Measurements from ENCODE around the gene SPATA19. TPM values are rescaled to one million over a fixed set of nuclear protein-coding genes. Genes with fewer than 3 reads are reported as not detected.

SPATA19 gene, protein sequence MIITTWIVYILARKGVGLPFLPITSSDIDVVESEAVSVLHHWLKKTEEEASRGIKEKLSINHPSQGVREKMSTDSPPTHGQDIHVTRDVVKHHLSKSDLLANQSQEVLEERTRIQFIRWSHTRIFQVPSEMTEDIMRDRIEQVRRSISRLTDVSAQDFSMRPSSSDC
- polyA plus RNA-seq (2012; ENCODE audit: insufficient read length, low read depth) = not detected

DNA sequence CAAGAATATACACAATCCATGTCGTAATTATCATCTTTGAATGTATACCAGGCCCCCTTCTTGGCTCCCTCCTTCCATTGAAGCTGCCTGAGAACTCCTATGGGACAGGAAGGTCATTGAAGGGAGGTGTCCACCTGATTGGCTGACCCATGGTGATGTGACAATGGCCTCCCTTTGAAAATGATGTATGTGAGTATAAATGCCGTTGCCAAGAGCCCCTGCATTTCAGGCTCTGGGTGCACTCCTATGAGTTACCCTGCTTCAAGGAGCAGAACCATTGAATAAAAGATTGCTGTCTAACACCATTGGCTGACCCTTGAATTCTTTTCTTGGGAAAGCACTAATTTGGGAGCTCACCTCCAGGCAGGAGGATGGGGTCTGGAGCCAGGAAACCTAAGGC, at the start of gene SPATA19:
Gene SPATA19 (minus strand): TSS at position 101 of the 400 bp plus-strand sequence. CDS start 67 bp downstream, at position 34.
- TF ChIP-seq FOXP2 (optimal IDR thresholded peaks at IDR 0.05; ENCODE audit: borderline replicate concordance, extremely low read depth, extremely low read length, insufficient read depth) = no peak
- TF ChIP-seq, protein P1, sequence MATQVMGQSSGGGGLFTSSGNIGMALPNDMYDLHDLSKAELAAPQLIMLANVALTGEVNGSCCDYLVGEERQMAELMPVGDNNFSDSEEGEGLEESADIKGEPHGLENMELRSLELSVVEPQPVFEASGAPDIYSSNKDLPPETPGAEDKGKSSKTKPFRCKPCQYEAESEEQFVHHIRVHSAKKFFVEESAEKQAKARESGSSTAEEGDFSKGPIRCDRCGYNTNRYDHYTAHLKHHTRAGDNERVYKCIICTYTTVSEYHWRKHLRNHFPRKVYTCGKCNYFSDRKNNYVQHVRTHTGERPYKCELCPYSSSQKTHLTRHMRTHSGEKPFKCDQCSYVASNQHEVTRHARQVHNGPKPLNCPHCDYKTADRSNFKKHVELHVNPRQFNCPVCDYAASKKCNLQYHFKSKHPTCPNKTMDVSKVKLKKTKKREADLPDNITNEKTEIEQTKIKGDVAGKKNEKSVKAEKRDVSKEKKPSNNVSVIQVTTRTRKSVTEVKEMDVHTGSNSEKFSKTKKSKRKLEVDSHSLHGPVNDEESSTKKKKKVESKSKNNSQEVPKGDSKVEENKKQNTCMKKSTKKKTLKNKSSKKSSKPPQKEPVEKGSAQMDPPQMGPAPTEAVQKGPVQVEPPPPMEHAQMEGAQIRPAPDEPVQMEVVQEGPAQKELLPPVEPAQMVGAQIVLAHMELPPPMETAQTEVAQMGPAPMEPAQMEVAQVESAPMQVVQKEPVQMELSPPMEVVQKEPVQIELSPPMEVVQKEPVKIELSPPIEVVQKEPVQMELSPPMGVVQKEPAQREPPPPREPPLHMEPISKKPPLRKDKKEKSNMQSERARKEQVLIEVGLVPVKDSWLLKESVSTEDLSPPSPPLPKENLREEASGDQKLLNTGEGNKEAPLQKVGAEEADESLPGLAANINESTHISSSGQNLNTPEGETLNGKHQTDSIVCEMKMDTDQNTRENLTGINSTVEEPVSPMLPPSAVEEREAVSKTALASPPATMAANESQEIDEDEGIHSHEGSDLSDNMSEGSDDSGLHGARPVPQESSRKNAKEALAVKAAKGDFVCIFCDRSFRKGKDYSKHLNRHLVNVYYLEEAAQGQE (IDR thresholded peaks at IDR 0.05; ENCODE audit: insufficient read depth in 1 of 2, low read depth in 2 of 2, low read length in 2 of 2) = no peak
- TF ChIP-seq TAF1 (IDR thresholded peaks at IDR 0.05; ENCODE audit: borderline replicate concordance, insufficient read depth, low read length) = no peak
- TF ChIP-seq POLR2AphosphoS5 (IDR thresholded peaks at IDR 0.05; ENCODE audit: low read depth, low read length) = no peak
- no peak for TF ChIP-seq SIN3A (IDR thresholded peaks at IDR 0.05; ENCODE audit: borderline replicate concordance, insufficient read depth, low read length)

DNA sequence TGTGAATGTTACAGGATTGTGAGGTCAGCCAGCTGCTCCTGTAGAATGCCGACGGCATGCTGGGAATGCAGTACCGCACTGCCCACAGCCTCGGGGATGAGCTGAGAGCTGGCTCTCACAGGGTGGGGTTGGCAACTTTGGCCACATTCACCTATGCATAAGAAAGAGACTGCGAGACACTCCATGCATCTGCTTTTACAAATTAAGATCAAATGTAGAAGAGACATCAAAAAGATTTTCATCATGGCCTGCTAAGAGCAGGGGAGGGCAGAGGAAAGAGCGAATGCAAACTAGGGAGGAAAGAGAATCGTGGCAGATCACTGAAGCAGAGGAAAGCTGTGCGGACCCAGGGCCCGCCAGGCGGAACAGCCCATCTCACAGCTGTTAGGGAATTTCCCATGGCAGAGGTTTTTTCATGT, 49.8 kb upstream of the SPATA19 start:
- no peak for TF ChIP-seq POLR2AphosphoS5 (IDR thresholded peaks at IDR 0.05; ENCODE audit: low read depth, low read length)
- TF ChIP-seq, protein P1 (IDR thresholded peaks at IDR 0.05; ENCODE audit: insufficient read depth in 1 of 2, low read depth in 2 of 2, low read length in 2 of 2) = no peak
- no peak for TF ChIP-seq TAF1 (IDR thresholded peaks at IDR 0.05; ENCODE audit: borderline replicate concordance, insufficient read depth, low read length)
- TF ChIP-seq SIN3A (IDR thresholded peaks at IDR 0.05; ENCODE audit: borderline replicate concordance, insufficient read depth, low read length) = no peak
- TF ChIP-seq FOXP2 (optimal IDR thresholded peaks at IDR 0.05; ENCODE audit: borderline replicate concordance, extremely low read depth, extremely low read length, insufficient read depth) = no peak

DNA sequence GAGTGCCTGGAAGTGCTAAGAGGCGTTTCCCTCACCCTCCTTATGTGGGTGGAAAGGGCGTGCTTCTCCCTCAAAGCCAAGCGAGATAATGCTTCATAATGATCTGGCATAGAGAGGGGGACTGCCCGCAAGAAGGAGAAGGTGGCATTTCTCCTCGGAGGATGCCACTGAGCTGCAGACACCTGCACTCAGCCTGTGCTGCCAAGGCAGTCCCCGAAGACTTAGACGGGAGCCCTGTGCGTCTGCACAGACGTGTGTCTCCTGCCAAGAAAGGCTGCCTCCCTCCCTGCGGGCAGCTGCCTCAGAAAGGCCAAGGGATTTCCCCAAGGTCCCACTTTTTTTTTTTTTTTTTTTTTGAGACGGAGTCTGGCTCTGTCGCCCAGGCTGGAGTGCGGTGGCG, 48.1 kb upstream of the SPATA19 start:
- TF ChIP-seq SIN3A (IDR thresholded peaks at IDR 0.05; ENCODE audit: borderline replicate concordance, insufficient read depth, low read length) = no peak
- TF ChIP-seq TAF1 (IDR thresholded peaks at IDR 0.05; ENCODE audit: borderline replicate concordance, insufficient read depth, low read length) = no peak
- no peak for TF ChIP-seq POLR2AphosphoS5 (IDR thresholded peaks at IDR 0.05; ENCODE audit: low read depth, low read length)
- no peak for TF ChIP-seq FOXP2 (optimal IDR thresholded peaks at IDR 0.05; ENCODE audit: borderline replicate concordance, extremely low read depth, extremely low read length, insufficient read depth)
- TF ChIP-seq, protein P1 (IDR thresholded peaks at IDR 0.05; ENCODE audit: insufficient read depth in 1 of 2, low read depth in 2 of 2, low read length in 2 of 2) = no peak

DNA sequence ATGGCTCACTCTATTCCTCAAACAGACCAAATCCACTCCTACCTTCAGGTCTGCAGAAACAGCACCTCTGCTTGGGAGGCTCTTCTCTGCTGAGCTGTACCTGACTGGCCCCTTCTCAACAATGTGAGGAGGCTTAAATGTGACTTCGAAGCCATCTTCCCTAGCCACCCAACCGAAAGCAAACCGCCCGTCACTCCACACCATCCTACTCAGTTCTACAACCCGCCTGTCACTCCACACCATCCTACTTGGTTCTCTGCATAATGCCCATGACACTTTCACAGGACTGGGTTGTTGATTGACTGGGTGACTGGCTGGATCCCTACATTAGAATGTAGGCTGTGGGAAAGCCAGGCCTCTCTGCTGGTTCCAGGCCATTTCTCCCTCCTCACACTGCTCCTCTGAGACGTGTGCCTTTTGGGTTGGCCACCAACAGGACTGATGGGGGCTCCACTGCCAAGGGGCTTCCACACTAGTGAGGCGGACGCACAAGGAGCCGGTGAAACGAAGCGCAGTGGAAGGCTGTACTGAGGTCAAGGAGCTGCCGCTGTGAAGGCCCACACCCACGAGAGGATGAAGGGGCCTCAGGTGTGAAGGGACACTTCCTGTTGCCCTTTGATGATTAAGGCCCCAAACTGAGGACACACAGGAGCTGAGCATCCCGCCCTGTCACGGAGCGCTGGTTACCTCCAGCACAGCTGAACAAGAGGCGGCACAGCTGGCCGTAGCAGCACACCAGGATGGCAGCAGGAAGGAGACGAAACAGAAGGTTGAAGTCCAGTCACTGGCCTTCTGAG, 47.5 kb upstream of the SPATA19 start:
- TF ChIP-seq, protein P1 (IDR thresholded peaks at IDR 0.05; ENCODE audit: insufficient read depth in 1 of 2, low read depth in 2 of 2, low read length in 2 of 2) = no peak
- TF ChIP-seq POLR2AphosphoS5 (IDR thresholded peaks at IDR 0.05; ENCODE audit: low read depth, low read length) (no peak), TAF1 (IDR thresholded peaks at IDR 0.05; ENCODE audit: borderline replicate concordance, insufficient read depth, low read length) (no peak), SIN3A (IDR thresholded peaks at IDR 0.05; ENCODE audit: borderline replicate concordance, insufficient read depth, low read length) (no peak), FOXP2 (optimal IDR thresholded peaks at IDR 0.05; ENCODE audit: borderline replicate concordance, extremely low read depth, extremely low read length, insufficient read depth) (no peak)

Measured in PFSK-1 (cell line).